ENCODE measurements around the gene RALGPS2.

GRCh38 chr1:178947677-178947981 is 222.6 kb downstream of the RALGPS2 start:
- TF ChIP-seq CTCF (IDR thresholded peaks at IDR 0.05 in 8 of 11, conservative IDR thresholded peaks at IDR 0.05 in 3 of 11) (no peak), POLR2AphosphoS5 (IDR thresholded peaks at IDR 0.05) (no peak), POLR2A (IDR thresholded peaks at IDR 0.05) (no peak)

Measured in spleen (tissue), 7 donors.